Measurements from ENCODE around the gene YWHAB. TPM values are rescaled to one million over a fixed set of nuclear protein-coding genes. Genes with fewer than 3 reads are reported as not detected.
A peak's percentile ranks its signal among the peaks of the same experiment; 100 is the strongest.

Gene YWHAB
- total RNA-seq, 2 donors from 2014 or later: 183 to 193 TPM

DNA sequence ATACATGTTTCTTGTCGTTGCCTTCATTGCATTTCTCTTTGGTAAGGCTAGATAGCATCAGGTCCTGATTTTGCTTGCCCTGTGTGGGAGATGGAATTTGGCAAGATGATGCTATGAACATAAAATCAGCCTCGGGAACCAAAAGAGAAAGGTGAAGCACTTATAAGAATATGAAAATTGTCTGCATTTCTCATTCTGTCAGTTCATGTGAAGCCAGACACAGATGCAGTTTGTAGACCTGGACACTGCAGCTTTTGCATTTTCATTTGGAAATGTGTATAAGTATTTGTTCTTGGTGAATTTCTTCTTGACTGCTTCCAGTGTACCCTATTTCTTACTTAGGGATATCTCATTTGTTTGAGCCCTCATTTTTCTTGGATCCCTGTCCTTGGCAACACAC is 1.3 kb downstream of the YWHAB start:
- no peaks in the 10 kb centered on the region for H3K9me3 ChIP-seq (ENCODE audit: control insufficient read depth, low read length)
- H3K27me3 Mint-ChIP-seq (ENCODE audit: insufficient read depth): peaks cover 1% of the 10 kb centered on the region
- no peaks in the 10 kb centered on the region for H3K4me1 ChIP-seq (ENCODE audit: control insufficient read depth, insufficient read depth, low read length)
- peak overlapping the region; percentile 98 for H3K4me3 Mint-ChIP-seq
- peaks cover 39% of the 10 kb centered on the region for H3K36me3 ChIP-seq (ENCODE audit: control insufficient read depth, insufficient read depth, low read length)
- peaks cover 28% of the 10 kb centered on the region for H3K4me1 Mint-ChIP-seq
- H3K9ac ChIP-seq (ENCODE audit: extremely low read depth, low read length, poor library complexity, severe bottlenecking): peak overlapping the region; percentile 79
- peak overlapping the region; percentile 94 for H3K27ac Mint-ChIP-seq
- H3K9me3 Mint-ChIP-seq: no peaks in the 10 kb centered on the region
- H3K27me3 ChIP-seq (ENCODE audit: control insufficient read depth, insufficient read depth, low read length, poor library complexity, severe bottlenecking): no peaks in the 10 kb centered on the region
- H3K4me3 ChIP-seq (ENCODE audit: low read length): peak overlapping the region; percentile 99
- TF ChIP-seq, protein P1, sequence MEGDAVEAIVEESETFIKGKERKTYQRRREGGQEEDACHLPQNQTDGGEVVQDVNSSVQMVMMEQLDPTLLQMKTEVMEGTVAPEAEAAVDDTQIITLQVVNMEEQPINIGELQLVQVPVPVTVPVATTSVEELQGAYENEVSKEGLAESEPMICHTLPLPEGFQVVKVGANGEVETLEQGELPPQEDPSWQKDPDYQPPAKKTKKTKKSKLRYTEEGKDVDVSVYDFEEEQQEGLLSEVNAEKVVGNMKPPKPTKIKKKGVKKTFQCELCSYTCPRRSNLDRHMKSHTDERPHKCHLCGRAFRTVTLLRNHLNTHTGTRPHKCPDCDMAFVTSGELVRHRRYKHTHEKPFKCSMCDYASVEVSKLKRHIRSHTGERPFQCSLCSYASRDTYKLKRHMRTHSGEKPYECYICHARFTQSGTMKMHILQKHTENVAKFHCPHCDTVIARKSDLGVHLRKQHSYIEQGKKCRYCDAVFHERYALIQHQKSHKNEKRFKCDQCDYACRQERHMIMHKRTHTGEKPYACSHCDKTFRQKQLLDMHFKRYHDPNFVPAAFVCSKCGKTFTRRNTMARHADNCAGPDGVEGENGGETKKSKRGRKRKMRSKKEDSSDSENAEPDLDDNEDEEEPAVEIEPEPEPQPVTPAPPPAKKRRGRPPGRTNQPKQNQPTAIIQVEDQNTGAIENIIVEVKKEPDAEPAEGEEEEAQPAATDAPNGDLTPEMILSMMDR (conservative IDR thresholded peaks at IDR 0.05): no peak
- no peak for DNase-seq
- 19 to 63% methylated on average over 1 to 2 of the region's 2 CpGs for WGBS, 2 experiments (ENCODE audit: insufficient coverage in 1 of 2, insufficient read length in 1 of 2)
- H3K27ac ChIP-seq (ENCODE audit: low read depth, low read length): no peak overlapping the region
- H3K36me3 Mint-ChIP-seq (ENCODE audit: low read depth): peaks cover 27% of the 10 kb centered on the region

GRCh38 chr20:44887466-44887865 is 2.0 kb downstream of the YWHAB start:
- peaks cover 28% of the 10 kb centered on the region for H3K4me1 Mint-ChIP-seq
- TF ChIP-seq, protein P1 (conservative IDR thresholded peaks at IDR 0.05): no peak
- no peak for DNase-seq
- H3K36me3 ChIP-seq (ENCODE audit: control insufficient read depth, insufficient read depth, low read length): peaks cover 45% of the 10 kb centered on the region
- H3K36me3 Mint-ChIP-seq (ENCODE audit: low read depth): peaks cover 31% of the 10 kb centered on the region
- peak overlapping the region; percentile 98 for H3K4me3 Mint-ChIP-seq
- no peaks in the 10 kb centered on the region for H3K27me3 ChIP-seq (ENCODE audit: control insufficient read depth, insufficient read depth, low read length, poor library complexity, severe bottlenecking)
- H3K27ac ChIP-seq (ENCODE audit: low read depth, low read length): no peak overlapping the region
- H3K4me3 ChIP-seq (ENCODE audit: low read length): peak overlapping the region; percentile 99
- no peaks in the 10 kb centered on the region for H3K9me3 Mint-ChIP-seq
- 84 to 91% methylated on average over 4 of the region's 4 CpGs for WGBS, 2 experiments (ENCODE audit: insufficient coverage in 1 of 2, insufficient read length in 1 of 2)
- no peaks in the 10 kb centered on the region for H3K4me1 ChIP-seq (ENCODE audit: control insufficient read depth, insufficient read depth, low read length)
- H3K27me3 Mint-ChIP-seq (ENCODE audit: insufficient read depth): no peaks in the 10 kb centered on the region
- peak overlapping the region; percentile 79 for H3K9ac ChIP-seq (ENCODE audit: extremely low read depth, low read length, poor library complexity, severe bottlenecking)
- H3K9me3 ChIP-seq (ENCODE audit: control insufficient read depth, low read length): no peaks in the 10 kb centered on the region
- H3K27ac Mint-ChIP-seq: no peak overlapping the region

DNA sequence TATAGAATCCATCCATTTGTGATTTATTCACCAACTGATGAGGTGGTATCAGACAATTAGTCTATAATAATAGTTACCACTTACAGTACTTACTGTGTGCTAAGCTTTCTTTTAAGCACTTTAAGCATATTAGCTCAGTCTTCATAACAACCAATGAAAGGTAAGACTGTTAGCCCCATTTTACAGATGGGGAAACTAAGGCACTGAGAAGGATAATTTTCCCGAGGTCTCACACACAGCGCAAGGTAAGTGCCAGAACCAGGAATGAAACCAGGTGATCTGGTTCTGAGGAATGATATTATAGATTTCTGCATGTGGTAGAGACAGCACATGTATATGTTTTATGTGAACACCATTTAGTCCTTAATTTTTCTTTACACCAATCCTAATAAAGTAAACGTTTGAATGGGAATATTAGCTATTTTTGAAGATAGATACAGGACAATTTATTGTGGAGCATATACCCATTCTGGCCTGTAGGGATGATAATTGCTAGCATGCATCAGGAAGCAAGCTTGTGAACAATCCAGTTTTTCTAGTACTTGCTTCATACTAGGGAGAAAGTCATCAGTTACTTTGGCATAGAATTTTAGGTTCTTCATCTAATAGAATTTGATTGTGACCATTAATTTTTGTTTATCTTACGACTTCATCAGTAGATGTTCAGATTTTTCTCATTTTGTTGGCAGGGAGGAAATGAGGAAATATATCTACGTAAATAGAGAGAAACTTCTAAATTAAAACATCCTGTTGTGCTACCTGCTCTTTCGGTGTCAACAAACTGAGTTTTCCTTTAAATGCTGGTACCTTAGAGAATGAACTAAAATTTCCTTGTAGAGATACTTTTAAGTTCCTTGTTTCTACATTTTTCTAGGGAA is 3.0 kb downstream of the YWHAB start:
- peak overlapping the region; percentile 99 for H3K4me3 ChIP-seq (ENCODE audit: low read length)
- H3K27me3 Mint-ChIP-seq (ENCODE audit: insufficient read depth): no peaks in the 10 kb centered on the region
- DNase-seq: no peak

More for the DNA sequence above, 3.0 kb downstream of the YWHAB start:
- no peak overlapping the region for H3K27ac Mint-ChIP-seq
- 89 to 100% methylated on average over 3 to 5 of the region's 6 CpGs for WGBS, 2 experiments (ENCODE audit: insufficient coverage in 1 of 2, insufficient read length in 1 of 2)
- Histone ChIP-seq H3K9me3 (ENCODE audit: control insufficient read depth, low read length) (no peaks in the 10 kb centered on the region), H3K27me3 (ENCODE audit: control insufficient read depth, insufficient read depth, low read length, poor library complexity, severe bottlenecking) (no peaks in the 10 kb centered on the region), H3K36me3 (ENCODE audit: control insufficient read depth, insufficient read depth, low read length) (peaks cover 51% of the 10 kb centered on the region), H3K27ac (ENCODE audit: low read depth, low read length) (no peak overlapping the region), H3K9ac (ENCODE audit: extremely low read depth, low read length, poor library complexity, severe bottlenecking) (no peak overlapping the region), H3K4me1 (ENCODE audit: control insufficient read depth, insufficient read depth, low read length) (no peaks in the 10 kb centered on the region)
- no peaks in the 10 kb centered on the region for H3K9me3 Mint-ChIP-seq
- H3K4me1 Mint-ChIP-seq: peaks cover 28% of the 10 kb centered on the region
- TF ChIP-seq, protein P1 (conservative IDR thresholded peaks at IDR 0.05): peak; percentile 66
- peaks cover 31% of the 10 kb centered on the region for H3K36me3 Mint-ChIP-seq (ENCODE audit: low read depth)
- no peak overlapping the region for H3K4me3 Mint-ChIP-seq

Data from endodermal cell (in vitro differentiated cells).